OCI-LY7 (cell line): ENCODE results near the gene FOSB.

ENCODE experiments used
- EZH2phosphoT487 ChIP-seq: fragments of 200-600 bp; sonication (generic); IDR thresholded peaks from 2 replicates; pipeline ENCODE4 v1.6.1; 2018; ENCODE audit warnings: low read depth, borderline replicate concordance, mild to moderate bottlenecking, mixed run types, antibody characterized with exemption, low read length, moderate library complexity, mixed read lengths
- TF ChIP-seq, protein P1 (sequence below): fragments of 200-600 bp; sonication (generic); conservative IDR thresholded peaks from 2 replicates; pipeline ENCODE4 v1.5.1; 2014; ENCODE audit warnings: mild to moderate bottlenecking, antibody characterized with exemption, low read length, moderate library complexity, mixed read lengths

DNA sequence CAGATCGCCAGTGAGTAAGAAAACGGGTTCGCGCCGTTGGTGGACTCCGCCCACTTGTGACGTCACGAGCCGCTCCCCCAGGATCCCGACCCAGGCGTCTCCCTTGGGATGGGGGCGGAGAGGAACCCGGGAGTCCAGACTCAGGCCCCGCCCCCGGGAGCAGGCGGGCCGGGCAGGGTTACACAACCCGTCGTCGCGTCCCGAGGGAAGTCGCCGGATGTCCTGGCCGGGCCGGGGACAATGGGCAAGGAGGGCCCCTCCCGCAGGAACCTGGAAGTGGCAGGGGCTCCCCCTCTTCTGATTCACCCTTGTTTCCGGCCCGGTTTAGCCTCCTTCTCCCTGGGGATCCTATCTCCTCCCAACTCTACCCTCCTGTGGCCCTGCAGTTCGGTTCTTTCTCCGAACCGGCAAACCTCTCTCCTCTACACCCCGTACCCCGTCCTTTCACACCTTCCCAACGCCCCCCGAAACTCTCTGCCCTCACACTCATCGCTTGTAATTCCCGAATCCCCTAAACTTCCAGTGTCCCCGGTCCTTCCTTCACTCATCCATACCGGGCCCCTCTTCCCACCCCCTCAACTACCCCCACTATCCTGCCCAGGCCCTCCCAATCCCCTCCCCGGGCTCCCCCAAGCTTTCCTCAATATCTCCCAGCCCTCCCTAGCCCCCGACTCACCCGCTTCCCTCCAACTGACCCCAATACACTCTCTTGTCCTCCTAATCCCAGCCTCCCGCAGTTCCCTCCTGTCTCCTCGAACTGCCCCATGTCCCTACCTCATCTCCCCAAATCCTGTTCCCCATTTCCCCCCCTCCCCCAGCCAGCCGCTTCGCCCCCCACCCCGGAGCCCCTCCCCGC, 24.1 kb upstream of the FOSB start:
- TF ChIP-seq, protein P1, sequence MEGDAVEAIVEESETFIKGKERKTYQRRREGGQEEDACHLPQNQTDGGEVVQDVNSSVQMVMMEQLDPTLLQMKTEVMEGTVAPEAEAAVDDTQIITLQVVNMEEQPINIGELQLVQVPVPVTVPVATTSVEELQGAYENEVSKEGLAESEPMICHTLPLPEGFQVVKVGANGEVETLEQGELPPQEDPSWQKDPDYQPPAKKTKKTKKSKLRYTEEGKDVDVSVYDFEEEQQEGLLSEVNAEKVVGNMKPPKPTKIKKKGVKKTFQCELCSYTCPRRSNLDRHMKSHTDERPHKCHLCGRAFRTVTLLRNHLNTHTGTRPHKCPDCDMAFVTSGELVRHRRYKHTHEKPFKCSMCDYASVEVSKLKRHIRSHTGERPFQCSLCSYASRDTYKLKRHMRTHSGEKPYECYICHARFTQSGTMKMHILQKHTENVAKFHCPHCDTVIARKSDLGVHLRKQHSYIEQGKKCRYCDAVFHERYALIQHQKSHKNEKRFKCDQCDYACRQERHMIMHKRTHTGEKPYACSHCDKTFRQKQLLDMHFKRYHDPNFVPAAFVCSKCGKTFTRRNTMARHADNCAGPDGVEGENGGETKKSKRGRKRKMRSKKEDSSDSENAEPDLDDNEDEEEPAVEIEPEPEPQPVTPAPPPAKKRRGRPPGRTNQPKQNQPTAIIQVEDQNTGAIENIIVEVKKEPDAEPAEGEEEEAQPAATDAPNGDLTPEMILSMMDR: no peak
- no peak for TF ChIP-seq EZH2phosphoT487
